HuH-7.5 (cell line): ENCODE measurements around the gene ADGRD2.

Experiments used
- DNase-seq: peaks from one replicate; pipeline ENCODE4 v3.0.0; 2011; ENCODE audit warnings: low spot score

ADGRD2 gene

DNA sequence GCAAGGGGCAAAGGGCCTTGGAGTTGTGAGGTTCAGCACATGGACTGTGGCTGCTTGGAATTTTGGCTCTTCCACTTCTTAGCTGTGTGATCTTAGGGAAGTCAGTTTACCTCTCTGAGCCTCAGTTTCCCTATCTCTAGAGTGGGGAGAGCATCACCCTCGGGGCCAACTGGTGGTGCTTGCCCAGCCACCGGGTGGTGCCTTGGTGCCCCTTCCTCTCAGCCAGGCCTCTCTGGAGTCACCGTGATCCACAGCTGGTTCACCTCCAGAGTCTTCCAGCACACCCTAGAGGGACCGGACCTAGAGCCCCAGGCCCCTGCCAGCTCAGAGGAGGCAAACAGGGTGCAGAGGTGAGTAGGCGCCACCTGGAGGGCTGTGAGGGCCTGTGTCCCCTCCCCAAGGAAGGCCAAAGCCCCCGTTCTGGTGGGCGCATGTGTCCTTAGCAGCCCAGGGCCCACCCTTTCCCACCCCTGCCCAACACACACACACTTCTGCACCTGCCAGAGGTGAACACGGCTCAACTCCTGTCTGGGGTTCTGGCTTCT lies 7.7 kb downstream of the ADGRD2 start:
- no peak for DNase-seq

DNA sequence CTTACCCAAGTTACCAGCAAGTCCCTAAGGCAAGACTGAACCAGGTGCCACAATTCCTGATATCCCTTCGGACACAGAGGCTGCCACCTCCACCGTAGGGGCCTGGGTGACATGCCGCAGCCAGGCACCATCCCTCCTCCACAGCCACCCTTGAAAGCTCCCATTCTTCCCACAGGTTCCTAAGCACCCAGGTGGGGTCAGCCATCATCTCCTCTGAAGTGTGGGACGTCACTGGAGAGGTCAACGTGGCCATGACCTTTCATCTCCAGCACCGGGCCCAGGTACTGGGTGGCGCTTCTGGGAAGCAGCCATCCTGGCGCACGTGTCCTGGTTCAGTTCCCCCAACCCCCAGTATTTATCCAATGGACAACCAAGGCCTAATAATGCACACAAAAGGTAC lies 8.2 kb downstream of the ADGRD2 start:
- no peak for DNase-seq

DNA sequence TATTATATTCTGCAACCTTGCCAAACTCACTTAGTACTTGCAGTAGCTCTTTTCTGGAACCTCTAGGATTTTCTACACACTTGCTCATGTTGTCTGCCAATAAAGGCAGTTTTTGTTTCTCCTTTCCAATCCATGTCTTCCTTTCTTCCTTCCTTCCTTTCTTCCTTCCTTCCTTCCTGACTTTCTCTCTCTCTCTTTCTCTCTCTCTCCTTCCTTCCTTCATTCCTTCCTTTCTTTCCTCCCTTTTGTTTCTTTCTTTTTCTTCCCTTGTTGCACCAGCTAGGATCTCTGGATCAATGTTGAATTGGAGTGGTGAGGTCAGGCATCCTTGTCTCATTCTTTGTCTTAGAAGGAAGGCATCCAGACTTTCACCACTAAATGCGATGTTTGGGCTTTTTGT lies 12.5 kb downstream of the ADGRD2 start:
- no peak for DNase-seq

DNA sequence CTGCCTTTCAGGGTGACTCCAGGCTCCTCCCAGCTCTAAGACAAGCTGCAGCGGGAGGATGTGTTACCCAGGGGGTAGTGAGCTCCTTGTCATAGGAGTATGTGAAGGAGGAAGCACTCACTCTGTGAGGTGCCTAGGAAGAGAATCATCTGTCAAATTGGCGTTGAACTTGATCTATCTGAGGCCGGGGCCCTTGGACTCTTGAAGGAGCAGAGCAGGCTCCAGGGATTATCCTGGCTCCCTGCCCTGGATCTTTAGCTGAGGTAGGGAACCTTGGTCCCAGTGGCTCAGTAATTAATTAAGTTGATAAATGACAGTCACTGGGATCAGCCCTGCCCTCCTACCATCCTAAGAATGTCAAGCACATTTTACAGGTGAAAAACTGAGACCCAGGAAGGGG lies 15.5 kb downstream of the ADGRD2 start:
- DNase-seq, result no peak

DNA sequence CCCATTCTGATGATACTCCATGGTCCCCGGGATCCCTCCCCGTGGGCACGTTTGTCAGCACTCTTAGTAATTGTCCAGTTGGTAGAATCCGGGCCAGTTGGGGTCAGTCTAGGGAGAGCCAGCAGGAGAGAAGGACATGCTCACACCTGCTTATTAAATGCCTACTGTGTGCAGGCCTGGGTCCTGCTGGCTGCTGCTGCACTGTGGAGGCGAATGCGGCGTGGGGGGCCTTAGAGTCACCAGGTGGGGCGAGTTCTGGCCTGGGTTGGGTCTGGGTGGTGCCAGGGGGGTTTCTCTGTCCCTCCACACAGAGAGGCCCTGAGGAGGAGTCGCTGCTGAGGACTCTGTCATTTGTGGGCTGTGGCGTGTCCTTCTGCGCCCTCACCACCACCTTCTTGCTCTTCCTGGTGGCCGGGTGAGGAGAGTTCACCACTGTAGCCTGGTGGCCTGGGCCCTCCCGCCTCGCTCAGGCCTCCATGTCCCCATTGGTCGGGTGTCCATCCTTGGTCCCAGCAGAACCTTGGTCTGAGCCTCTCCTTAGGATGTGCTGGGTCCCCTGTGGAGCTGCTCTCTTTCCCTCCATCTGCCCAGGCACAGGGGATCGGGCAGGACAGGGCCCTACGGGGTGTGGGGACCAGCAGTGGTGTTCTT lies 17.3 kb downstream of the ADGRD2 start:
- no peak for DNase-seq

DNA sequence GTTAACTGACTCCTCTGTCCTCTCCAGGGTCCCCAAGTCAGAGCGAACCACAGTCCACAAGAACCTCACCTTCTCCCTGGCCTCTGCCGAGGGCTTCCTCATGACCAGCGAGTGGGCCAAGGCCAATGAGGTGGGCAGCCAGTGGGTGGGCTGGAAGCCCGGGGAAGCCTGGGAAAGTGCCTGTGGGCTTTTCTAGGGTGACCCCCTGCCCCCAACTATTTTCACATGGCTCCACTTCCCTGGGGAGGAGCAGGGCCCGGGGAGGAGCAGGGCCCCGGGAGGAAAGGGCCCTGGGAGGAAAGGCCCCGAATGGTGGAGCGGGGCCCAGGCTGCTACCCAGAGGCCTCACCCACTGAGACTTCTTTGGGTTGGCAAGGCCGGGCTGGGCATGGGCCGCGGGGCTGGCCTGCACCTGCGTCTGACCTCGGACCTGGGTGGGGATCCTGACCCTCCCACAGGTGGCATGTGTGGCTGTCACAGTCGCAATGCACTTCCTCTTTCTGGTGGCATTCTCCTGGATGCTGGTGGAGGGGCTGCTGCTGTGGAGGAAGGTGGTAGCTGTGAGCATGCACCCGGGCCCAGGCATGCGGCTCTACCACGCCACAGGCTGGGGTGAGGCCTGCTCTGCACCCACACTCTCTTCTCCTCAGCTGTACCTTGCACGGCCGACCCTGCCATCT lies 17.9 kb downstream of the ADGRD2 start:
- DNase-seq, result no peak

DNA sequence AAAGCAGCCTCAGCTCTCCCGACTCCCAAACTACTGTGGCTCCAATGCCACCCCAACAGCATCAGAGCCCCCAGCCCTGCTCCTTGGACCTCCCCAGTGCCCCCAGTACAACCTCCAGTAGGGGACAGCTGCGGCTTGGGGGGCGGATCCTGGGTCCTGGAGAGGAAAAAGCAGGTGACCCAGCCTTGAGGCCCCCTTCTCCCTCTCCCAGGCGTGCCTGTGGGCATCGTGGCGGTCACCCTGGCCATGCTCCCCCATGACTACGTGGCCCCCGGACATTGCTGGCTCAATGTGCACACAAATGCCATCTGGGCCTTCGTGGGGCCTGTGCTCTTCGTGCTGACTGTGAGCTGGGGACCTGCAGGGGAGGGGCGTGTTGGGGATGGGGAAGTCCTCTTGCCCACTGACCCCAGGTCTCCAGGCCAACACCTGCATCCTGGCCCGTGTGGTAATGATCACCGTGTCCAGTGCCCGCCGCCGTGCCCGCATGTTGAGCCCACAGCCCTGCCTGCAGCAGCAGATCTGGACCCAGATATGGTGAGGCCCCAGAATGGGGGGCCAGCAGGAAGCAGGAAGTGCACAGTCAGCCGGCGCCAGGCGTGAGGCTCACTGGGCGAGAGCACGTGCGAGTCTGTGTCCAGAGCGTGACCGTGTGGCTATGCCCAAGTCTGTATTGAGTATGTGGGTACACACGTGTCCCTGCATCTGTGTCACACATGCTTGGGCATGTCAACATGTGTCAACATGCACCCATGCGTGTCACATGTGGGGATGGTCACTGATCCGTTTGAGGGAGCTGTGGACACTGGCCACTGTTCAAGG lies 19.0 kb downstream of the ADGRD2 start:
- no peak for DNase-seq

DNA sequence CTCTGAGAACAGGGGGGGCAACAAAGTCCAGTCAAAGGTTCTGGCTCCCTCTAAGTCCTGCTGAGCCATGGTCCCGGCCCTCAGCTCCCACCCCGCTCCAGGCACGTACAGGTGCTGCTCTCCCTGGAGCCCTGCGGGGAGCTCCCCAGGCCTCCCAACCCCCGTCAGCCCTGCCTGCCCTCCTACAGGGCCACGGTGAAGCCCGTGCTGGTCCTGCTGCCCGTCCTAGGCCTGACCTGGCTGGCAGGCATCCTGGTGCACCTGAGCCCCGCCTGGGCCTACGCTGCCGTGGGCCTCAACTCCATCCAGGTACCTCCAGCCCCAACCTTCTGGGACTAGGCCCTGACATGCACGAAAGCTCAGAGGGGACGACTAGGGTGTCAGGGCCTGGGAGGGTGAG lies 20.1 kb downstream of the ADGRD2 start:
- DNase-seq, result no peak

DNA sequence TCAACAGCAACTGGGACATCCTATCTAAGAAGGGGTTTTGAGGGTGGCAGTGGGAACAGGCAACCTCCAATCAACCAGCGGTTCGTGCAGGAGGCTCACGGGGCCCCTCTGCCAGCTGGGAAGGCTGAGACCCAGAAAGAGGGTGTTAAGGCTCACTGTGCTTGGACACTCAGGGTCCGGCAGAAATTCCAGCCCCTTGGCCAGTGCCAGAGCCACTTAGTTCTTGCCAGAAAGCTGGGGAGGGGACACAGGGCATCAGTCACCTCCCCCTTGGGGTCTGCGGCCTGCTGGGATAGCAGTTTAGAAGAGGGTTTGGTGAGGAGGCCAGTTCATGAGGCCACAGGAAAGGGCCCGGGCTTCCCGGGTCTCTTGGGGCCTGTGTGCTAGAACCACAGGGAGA lies 20.5 kb downstream of the ADGRD2 start:
- no peak for DNase-seq

DNA sequence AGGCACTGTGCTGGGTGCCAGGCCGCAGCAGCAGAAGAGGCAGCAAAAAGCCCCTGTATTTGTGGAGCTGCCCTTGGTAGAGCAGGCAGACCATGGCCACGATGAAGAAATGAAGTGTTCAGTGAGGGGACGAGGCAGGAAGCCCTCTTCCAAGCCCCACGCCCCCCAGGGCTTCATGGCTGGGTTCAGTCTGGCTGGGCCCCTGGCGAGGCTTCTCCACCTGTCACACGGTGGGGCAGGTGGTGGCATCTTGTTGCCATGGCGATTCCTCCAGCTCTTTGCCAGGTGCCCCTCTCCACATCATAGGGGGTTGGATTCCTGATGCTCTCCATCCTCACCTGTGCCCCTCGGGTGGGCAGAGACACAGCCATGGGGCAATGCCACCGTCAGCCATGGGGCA lies 21.5 kb downstream of the ADGRD2 start:
- DNase-seq, result no peak

DNA sequence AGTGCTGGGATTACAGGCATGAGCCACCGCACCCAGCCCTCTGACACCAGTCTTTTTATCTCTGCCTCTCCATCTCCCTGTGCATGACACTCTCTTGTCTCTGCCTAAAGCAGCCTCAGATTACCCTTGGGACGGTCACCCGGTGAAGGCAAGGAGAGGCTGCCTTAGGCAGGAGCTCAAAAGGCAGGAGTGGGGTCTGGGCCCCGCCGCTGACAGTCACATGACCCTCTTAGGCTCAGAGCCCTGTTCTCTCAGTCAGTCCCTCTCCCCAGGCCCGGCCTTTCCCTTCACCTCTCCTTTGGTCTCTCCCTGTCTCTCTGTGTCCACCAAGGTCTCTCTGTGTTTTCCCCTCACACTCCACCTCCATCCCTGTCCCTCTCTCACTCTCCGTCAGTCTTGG lies 22.5 kb downstream of the ADGRD2 start:
- DNase-seq, result no peak

DNA sequence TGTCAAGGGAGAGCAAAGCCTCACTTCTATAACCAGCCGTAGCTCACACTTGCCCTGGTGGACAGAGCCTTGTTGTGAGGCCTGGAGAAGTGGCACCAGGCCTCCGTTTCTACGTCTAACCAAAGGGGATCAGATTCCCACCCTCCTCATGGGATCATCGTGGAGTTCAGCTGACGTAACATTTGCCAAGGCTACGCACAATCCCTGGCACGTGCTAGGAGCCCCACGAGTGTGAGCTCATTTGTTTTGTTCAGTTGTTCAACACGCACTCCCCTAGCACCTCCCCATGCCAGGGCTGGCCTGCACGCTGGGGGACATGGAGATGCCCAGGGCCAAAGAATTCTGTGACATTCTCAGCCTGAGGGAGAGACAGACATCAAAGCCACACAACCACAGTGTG lies 23.1 kb downstream of the ADGRD2 start:
- no peak for DNase-seq

DNA sequence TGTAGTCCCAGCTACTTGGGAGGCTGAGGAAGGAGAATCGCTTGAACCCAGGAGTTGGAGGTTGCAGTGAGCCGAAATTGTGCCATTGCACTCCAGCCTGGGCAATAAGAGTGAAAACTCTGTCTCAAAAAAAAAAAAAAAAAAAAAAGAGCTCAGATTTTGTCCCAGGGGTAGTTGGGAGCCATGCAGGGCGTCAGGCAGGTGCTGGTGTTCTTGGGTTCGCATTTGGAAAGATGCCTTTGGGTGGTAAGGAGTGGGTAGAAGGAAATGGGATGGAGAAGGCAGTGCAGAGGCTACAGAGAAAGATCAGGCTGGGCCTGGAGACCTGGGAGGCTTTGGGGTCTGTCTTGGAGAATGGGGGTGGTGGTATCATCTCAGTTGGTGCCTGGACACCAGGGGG lies 23.9 kb downstream of the ADGRD2 start:
- no peak for DNase-seq

DNA sequence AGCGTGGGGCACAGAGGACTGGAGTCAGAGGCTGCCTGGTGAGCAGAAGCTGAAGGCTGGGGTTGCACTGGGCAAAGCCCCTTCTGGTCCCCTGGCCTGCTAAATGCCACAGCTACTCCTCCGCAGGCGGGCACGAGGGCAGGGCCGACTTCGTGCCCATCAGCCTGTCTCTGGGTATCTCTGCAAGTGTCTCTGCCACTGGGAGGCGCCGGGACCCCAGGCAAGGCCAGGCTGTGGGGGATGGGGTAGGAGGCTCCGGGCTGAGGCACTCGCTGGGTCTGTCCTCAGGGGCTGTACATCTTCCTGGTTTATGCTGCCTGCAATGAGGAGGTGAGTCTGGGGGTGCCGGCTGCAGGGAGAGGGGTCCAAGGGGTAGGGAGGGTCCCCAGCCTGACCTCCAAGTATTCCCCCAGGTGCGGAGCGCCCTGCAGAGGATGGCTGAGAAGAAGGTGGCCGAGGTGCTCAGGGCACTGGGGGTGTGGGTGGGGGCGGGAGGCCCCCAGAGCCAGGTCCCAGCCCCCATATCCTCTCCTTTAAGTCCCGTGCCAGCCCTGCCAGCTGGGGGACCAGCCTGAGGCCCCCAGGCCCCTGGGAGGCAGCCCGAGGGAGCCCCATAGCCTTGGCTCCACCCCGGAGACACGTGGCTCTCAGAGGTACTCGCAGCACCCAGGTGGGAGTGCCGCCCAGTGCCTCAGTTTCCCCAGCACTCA lies 25.1 kb downstream of the ADGRD2 start:
- no peak for DNase-seq

DNA sequence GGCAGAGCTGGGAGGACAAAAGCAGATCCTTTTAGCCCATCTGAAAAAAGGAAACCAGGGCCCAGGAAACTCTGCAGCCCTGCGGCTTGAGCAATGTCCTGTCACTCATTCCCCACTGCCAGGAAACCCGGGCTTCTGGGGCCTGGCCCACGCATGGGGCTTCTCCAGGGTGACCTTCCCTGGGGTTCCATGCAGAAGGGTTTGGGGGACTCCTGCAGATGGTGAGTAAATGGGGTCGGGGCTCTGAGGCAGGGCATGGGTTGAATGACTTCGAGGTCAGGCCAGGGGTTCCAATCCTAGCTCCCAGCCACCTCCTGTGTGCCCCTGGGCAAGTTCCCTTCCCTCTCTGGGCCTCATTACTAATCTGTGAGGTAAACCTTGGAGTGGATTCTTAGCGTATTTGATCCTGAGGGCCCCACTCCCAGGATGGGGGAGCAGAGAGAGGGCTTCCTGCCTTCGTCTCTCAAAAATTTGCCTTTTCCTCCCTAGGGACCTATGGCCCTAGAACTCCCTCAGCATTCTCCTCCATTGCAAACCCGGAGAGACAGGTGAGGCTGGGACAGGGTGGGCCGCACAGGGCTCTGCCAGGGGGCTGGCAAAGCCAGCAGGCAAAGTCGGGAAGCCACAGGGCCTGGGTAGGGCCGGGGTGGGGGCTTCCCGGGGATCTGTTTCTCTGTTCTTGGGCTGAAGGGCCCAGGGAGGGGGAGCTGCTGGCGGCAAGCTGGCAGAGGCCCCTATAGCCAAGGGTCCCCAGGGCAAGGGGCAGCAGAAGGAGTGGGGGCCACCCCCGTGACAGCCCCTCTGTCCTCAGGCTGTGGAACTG lies 25.8 kb downstream of the ADGRD2 start:
- DNase-seq, result no peak

DNA sequence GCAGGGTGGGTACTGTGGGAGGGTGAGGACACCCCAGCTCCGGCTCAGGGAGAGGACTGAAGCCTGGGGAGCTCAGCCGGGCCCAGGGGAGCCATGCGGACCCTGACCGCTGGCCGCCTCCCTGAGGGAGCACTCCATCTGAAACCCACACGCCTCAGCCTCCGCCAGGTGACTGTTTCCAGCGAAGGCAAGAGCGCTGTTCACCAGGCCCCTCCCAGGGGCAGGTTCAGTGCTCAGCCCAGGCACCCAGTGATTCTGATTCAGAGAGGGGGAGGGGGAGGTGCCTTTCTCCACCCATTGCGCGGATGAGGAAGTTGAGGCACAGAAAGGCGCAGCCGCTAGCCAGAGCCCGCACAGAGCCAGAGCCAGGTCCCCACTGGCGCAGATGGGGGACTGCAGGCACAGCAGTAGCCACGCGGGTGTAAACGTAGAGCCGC lies 27.0 kb downstream of the ADGRD2 start:
- DNase-seq, result no peak

DNA sequence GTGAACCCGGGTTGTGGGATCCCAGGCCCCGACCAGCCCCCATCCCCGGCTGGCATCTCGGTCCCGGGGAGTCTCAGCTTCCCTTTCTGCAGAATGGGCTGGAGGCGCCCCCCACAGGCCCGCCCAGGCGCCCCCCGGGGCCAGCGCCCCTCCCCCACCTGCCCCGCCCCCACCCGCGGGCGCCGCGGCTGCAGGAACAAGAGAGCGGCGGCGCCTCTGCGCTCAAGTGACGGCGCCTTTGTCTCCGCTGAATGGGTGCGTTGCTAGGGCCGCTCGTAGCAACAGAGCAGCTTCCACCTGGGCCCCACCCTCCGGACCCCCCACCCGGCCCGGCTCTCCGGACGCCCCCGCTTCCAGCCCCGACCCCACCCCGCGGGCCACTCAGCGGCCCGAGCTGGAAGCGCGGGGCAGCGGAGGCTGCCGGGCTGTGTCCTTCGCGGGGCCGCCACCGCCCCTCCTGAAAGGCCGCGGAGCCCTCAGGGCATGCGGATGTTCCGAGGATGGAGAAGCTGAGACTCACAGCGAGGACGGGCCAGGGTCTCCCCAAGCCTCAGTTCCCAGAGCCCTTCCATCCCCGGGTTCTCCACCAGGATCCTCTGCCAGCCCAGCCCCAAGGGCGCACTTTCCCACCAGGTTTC lies 27.5 kb downstream of the ADGRD2 start:
- DNase-seq, result no peak

DNA sequence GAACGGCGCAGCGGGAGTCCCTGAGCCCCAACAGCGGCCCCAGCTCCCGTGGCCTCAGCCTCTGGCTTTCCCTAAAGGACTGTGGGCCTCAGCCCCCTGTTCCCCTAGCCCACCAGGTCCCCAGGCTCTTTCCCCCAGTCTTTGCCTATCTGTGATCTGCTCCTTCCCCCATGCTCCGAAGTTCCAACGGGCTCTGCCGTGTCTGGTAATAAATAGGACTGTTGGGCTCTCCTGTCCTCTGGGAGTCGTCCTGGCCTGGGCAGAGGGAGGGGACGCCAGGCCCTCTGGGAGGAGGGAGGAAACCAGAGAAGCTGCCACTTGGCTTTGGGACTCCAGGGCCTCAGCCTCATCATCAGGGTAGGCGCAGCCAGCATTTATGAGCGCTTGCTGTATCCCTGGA lies 28.1 kb downstream of the ADGRD2 start:
- no peak for DNase-seq

DNA sequence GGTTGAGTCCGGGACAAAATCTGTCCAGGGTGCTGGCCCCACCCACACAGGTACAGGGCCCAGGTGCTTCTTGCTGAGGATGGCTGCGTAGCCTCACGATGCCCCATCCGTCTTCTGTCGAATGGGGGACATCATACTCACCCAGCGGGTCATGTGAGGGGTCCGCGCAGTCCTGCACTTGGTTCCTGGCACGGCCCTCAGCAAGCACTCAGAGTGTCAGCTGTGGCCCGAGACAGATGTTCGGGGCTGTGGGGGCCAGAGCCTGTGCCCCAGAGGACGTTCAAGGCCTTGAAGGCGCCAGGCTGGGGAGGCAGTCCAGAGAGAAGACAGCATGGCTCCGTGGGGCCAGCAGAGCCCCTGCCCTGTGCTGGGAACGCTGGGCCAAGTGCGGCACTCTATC lies 29.1 kb downstream of the ADGRD2 start:
- DNase-seq, result no peak

DNA sequence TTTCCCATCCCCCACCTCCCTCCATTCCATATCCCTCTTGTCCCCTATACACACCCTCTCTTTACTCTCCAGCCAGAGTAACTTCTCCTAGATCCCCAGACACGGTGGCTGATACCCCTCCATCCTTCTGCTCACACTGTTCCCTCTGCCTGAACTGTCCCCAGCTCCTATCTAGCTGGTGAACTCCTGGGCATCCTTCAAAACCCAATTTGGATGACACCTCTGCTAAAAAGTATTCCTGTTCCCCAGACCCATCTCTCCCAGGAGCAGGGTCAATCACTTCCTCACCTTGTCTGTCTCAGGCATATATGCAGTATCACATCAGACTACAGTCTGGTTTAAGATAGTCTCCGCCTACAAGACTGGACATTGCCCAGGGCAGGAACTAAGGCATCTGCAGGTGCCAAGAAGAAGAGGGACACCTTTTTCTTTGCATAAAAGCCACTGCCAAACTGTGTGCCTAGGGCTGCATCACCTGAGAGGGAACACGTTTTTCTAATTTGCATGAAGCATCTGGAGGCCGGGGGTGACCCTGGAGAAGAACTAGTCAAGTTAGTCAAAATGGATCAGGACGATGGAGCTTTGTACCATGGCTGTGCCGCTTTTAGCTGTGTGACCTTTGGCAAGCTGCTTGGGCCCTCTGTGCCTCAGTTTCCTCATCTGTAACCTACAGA lies 29.8 kb downstream of the ADGRD2 start:
- DNase-seq, result no peak
